ENCODE results near the gene BPI. TPM values are rescaled to one million over a fixed set of nuclear protein-coding genes. Genes with fewer than 3 reads are reported as not detected.
"Not testable (repeated sequence)": the region's sequence is repeated elsewhere in the genome, so short reads cannot be mapped to it uniquely, and the experiment has no call there.

Gene BPI
- total RNA-seq, 1 donor from 2014 or later: 1.0 TPM

DNA sequence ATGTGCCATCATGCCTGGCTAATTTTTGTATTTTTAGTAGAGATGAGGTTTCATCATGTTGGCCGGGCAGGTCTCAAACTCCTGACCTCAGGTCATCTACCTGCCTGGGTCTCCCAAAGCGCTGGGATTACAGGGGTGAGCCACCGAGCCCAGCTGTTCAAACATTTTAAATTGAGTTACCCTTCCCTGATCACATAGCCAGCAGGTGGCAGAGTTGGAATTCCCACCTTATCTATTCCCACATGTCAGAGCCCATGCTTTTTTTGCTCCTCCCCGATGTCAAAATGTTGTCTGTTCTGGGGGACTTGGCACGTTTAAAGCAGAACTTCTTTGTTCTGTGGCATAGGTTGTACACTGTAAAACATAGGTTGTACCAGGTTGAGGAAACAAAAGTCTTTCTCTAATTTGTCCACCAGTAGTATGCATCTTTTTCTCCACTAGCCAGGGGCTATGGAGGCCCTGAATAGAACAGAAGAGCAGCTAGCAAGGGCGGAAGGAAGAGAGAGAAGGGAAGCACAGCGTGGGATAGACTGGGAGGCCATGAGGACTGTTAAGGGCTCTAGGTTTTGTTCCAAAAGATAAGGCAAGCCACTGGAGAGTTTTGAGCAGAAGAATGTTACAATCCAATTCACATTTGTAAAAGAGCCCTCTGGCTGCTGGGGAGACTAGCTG, 35.0 kb downstream of the BPI start:
- H3K36me3 ChIP-seq (ENCODE audit: control insufficient read depth in 3 of 3, insufficient read depth in 3 of 3, low read length in 3 of 3): no peaks in the 10 kb centered on the region
- no peak overlapping the region for H3K4me3 ChIP-seq (ENCODE audit: low read length in 3 of 3)
- H3K27ac ChIP-seq (ENCODE audit: low read depth, low read length): no peak overlapping the region
- peaks cover 3 to 6% (median 4%) of the 10 kb centered on the region in 3 donors for H3K9me3 ChIP-seq (ENCODE audit: control insufficient read depth in 3 of 3, low read length in 3 of 3)
- peaks cover 8 to 9% (median 9%) of the 10 kb centered on the region in 3 donors for H3K4me1 ChIP-seq (ENCODE audit: control insufficient read depth in 3 of 3, insufficient read depth in 3 of 3, low read length in 3 of 3)
- H3K9ac ChIP-seq (ENCODE audit: low read depth in 1 of 3, low read length in 3 of 3): no peak overlapping the region
- peaks cover 4 to 9% (median 5%) of the 10 kb centered on the region in 3 donors for H3K27me3 ChIP-seq (ENCODE audit: control insufficient read depth in 3 of 3, insufficient read depth in 3 of 3, low read length in 3 of 3)

DNA sequence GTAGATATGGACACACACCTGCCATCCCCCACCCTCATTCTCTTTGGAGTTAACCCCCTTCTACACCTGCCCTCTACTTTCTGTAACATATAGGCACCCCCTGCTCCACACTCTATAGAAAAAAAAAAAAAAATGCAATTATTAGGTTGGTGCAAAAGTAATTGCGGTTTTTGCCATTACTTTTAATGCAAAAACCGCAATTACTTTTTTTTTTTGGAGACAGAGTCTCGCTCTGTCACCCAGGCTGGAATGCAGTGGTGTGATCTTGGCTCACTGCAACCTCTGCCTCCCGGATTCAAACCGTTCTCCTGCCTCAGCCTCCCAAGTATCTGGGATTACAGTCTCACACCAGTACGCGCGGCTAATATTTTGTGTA, 35.6 kb downstream of the BPI start:
- not testable (repeated sequence) for H3K9me3 ChIP-seq (ENCODE audit: control insufficient read depth in 3 of 3, low read length in 3 of 3); H3K27ac ChIP-seq (ENCODE audit: low read depth, low read length); H3K9ac ChIP-seq (ENCODE audit: low read depth in 1 of 3, low read length in 3 of 3); H3K27me3 ChIP-seq (ENCODE audit: control insufficient read depth in 3 of 3, insufficient read depth in 3 of 3, low read length in 3 of 3); H3K4me3 ChIP-seq (ENCODE audit: low read length in 3 of 3); H3K36me3 ChIP-seq (ENCODE audit: control insufficient read depth in 3 of 3, insufficient read depth in 3 of 3, low read length in 3 of 3)
- H3K4me1 ChIP-seq (ENCODE audit: control insufficient read depth in 3 of 3, insufficient read depth in 3 of 3, low read length in 3 of 3): peaks cover 10 to 15% (median 14%) of the 10 kb centered on the region in 3 donors

GRCh38 chr20:38339997-38340396, 36.0 kb downstream of the BPI start:
- Histone ChIP-seq H3K4me1 (ENCODE audit: control insufficient read depth in 3 of 3, insufficient read depth in 3 of 3, low read length in 3 of 3) (peaks cover 12 to 19% (median 18%) of the 10 kb centered on the region in 3 donors), H3K4me3 (ENCODE audit: low read length in 3 of 3) (no peak overlapping the region), H3K36me3 (ENCODE audit: control insufficient read depth in 3 of 3, insufficient read depth in 3 of 3, low read length in 3 of 3) (no peaks in the 10 kb centered on the region), H3K9ac (ENCODE audit: low read depth in 1 of 3, low read length in 3 of 3) (no peak overlapping the region), H3K27me3 (ENCODE audit: control insufficient read depth in 3 of 3, insufficient read depth in 3 of 3, low read length in 3 of 3) (peaks cover 4 to 9% (median 5%) of the 10 kb centered on the region in 3 donors), H3K27ac (ENCODE audit: low read depth, low read length) (no peak overlapping the region), H3K9me3 (ENCODE audit: control insufficient read depth in 3 of 3, low read length in 3 of 3) (peaks cover 3 to 6% (median 4%) of the 10 kb centered on the region in 3 donors)

DNA sequence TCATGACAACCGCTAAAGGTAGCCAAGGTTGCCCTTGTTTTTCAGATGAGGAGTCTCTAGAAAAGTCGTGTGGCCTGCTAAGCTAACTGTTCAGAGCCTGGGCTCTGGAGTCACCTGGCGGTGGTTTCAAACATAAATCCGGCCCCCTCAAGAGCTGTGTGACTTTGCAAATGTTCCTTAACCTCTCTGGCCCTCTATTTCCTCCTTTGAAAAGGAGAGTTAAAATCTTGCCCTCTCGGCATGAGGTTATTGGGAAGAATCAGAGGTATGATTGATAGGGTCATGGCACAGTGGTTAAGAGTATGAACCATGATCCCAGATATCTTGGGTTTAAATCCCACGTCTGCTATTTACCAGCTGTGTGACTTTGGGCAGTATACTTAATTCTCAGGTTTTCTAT, 36.7 kb downstream of the BPI start:
- H3K27me3 ChIP-seq (ENCODE audit: control insufficient read depth in 3 of 3, insufficient read depth in 3 of 3, low read length in 3 of 3): peaks cover 0 to 9% (median 5%) of the 10 kb centered on the region in 3 donors
- no peaks in the 10 kb centered on the region for H3K36me3 ChIP-seq (ENCODE audit: control insufficient read depth in 3 of 3, insufficient read depth in 3 of 3, low read length in 3 of 3)
- no peak overlapping the region for H3K9ac ChIP-seq (ENCODE audit: low read depth in 1 of 3, low read length in 3 of 3)
- peaks cover 19 to 23% (median 21%) of the 10 kb centered on the region in 3 donors for H3K4me1 ChIP-seq (ENCODE audit: control insufficient read depth in 3 of 3, insufficient read depth in 3 of 3, low read length in 3 of 3)
- no peak overlapping the region for H3K27ac ChIP-seq (ENCODE audit: low read depth, low read length)
- no peak overlapping the region for H3K4me3 ChIP-seq (ENCODE audit: low read length in 3 of 3)
- peaks cover 3 to 6% (median 4%) of the 10 kb centered on the region in 3 donors for H3K9me3 ChIP-seq (ENCODE audit: control insufficient read depth in 3 of 3, low read length in 3 of 3)

- Histone ChIP-seq H3K9ac (ENCODE audit: low read depth in 1 of 3, low read length in 3 of 3) (no peak overlapping the region), H3K36me3 (ENCODE audit: control insufficient read depth in 3 of 3, insufficient read depth in 3 of 3, low read length in 3 of 3) (no peaks in the 10 kb centered on the region), H3K27me3 (ENCODE audit: control insufficient read depth in 3 of 3, insufficient read depth in 3 of 3, low read length in 3 of 3) (peaks cover 0 to 6% (median 5%) of the 10 kb centered on the region in 3 donors), H3K9me3 (ENCODE audit: control insufficient read depth in 3 of 3, low read length in 3 of 3) (peaks cover 3 to 6% (median 4%) of the 10 kb centered on the region in 3 donors), H3K4me1 (ENCODE audit: control insufficient read depth in 3 of 3, insufficient read depth in 3 of 3, low read length in 3 of 3) (peaks cover 27 to 32% (median 31%) of the 10 kb centered on the region in 3 donors), H3K4me3 (ENCODE audit: low read length in 3 of 3) (no peak overlapping the region), H3K27ac (ENCODE audit: low read depth, low read length) (no peak overlapping the region)
Measured at GRCh38 chr20:38342216-38342615, 38.3 kb downstream of the BPI start.

DNA sequence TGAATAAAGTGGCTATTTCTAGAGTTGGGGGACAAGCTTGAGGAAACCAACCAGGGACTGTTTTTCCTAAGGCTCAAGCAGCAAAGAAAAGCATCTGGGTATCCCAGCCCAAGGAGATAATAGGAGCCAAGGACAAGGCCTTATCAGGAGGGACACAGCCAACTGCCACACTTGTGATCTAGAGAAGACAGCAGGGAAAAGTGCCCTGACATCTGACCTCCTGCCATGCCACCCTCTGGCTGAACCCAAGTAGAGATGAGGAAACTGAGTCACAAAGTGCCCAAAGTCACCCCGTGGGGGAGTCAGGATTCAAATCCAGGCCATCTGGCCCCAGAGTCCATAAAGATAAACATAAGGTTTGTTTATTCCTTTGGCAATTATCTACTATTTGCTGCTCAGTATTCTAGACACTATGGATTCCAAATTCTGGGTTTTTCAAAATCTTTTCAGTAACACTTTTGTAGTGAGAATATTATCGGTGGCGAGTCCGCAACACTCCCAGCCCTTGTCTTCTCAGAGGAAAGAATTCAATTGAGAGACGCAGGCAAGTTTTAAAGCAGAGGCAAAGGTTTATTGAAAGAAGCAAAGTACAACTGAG, 38.9 kb downstream of the BPI start:
- no peaks in the 10 kb centered on the region for H3K36me3 ChIP-seq (ENCODE audit: control insufficient read depth in 3 of 3, insufficient read depth in 3 of 3, low read length in 3 of 3)
- H3K9ac ChIP-seq (ENCODE audit: low read depth in 1 of 3, low read length in 3 of 3): no peak overlapping the region
- no peak overlapping the region for H3K4me3 ChIP-seq (ENCODE audit: low read length in 3 of 3)
- H3K9me3 ChIP-seq (ENCODE audit: control insufficient read depth in 3 of 3, low read length in 3 of 3): peaks cover 0 to 3% (median under 1%) of the 10 kb centered on the region in 3 donors
- peak overlapping the region; percentile 31 for H3K27ac ChIP-seq (ENCODE audit: low read depth, low read length)
- H3K27me3 ChIP-seq (ENCODE audit: control insufficient read depth in 3 of 3, insufficient read depth in 3 of 3, low read length in 3 of 3): peaks cover 0 to 3% (median 2%) of the 10 kb centered on the region in 3 donors
- H3K4me1 ChIP-seq (ENCODE audit: control insufficient read depth in 3 of 3, insufficient read depth in 3 of 3, low read length in 3 of 3): peaks cover 27 to 36% (median 31%) of the 10 kb centered on the region in 3 donors

DNA sequence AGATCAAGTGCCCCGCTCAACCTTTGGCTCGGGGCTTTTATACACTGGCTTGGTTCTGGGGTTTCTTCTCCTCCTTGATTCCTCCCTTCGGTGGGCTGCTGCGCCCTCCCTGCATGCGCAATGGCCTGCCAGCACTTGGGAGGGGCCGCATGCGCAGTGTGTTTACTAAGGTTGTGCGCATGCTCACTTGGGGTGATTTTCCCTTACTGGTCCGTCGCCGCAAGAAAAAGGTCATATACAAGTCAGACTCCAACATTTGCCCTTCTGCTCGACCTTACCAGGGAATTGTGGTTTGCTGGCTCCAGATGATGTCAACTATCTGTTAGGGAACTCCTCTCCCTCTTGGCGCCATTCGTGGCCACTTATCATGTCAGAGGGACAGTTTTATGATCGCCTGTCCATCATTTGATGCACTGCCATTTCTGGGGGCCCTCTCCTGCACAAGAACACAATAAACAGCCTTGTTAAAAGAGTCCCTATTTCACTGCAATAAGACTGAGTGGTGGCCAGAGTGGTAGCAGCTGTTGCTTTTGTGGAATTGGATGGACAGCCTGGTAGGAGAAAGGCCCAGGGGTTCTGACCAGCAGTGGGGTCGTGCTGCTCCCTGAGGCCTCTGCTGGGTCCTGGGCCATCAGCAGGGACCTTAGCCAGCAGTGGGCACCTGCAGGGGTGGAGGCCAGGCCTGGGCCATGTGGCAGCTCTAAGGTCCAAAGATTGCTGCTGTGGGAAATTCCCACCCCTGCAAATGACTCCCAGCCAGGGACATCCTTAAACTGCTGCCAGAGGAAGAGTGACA, 39.6 kb downstream of the BPI start:
- H3K9ac ChIP-seq (ENCODE audit: low read depth in 1 of 3, low read length in 3 of 3): no peak overlapping the region
- H3K36me3 ChIP-seq (ENCODE audit: control insufficient read depth in 3 of 3, insufficient read depth in 3 of 3, low read length in 3 of 3): no peaks in the 10 kb centered on the region
- no peaks in the 10 kb centered on the region for H3K9me3 ChIP-seq (ENCODE audit: control insufficient read depth in 3 of 3, low read length in 3 of 3)
- no peaks in the 10 kb centered on the region for H3K27me3 ChIP-seq (ENCODE audit: control insufficient read depth in 3 of 3, insufficient read depth in 3 of 3, low read length in 3 of 3)
- peak overlapping the region; percentile 85 for H3K27ac ChIP-seq (ENCODE audit: low read depth, low read length)
- peak overlapping the region in 1 of 3 donors; percentile 40 for H3K4me3 ChIP-seq (ENCODE audit: low read length in 3 of 3)
- peaks cover 27 to 38% (median 31%) of the 10 kb centered on the region in 3 donors for H3K4me1 ChIP-seq (ENCODE audit: control insufficient read depth in 3 of 3, insufficient read depth in 3 of 3, low read length in 3 of 3)

DNA sequence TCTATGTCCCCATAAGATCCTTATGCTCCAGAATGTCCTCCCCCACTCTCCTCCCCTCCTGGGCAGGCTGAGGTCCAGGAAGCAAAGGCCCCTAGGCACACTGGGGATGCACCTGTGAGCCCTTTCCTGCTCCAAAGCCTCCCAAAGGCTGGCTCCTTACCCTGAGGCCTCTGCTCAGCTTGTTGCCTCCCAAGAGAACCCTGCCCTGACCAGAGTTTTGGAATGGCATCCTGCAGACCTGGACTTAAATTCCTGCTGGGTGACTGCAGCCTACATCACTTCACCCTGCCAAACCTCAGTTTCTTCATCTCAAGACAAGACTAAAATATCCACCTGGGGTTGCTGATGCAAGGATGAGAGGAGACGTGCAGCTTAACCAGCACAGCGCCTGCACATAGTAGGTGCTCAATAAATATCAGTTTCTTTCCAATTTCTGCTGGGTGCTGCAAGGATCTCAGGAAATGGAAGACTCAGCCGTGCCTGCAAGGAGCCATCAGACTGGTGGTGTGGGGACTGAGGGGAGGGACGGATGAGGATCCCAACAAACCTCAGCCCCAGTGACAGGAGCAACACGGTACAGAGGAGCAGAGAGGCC, 40.2 kb downstream of the BPI start:
- H3K9me3 ChIP-seq (ENCODE audit: control insufficient read depth in 3 of 3, low read length in 3 of 3): no peaks in the 10 kb centered on the region
- peaks cover 27 to 38% (median 34%) of the 10 kb centered on the region in 3 donors for H3K4me1 ChIP-seq (ENCODE audit: control insufficient read depth in 3 of 3, insufficient read depth in 3 of 3, low read length in 3 of 3)
- H3K27ac ChIP-seq (ENCODE audit: low read depth, low read length): peak overlapping the region; percentile 85
- H3K9ac ChIP-seq (ENCODE audit: low read depth in 1 of 3, low read length in 3 of 3): no peak overlapping the region
- no peaks in the 10 kb centered on the region for H3K27me3 ChIP-seq (ENCODE audit: control insufficient read depth in 3 of 3, insufficient read depth in 3 of 3, low read length in 3 of 3)
- H3K36me3 ChIP-seq (ENCODE audit: control insufficient read depth in 3 of 3, insufficient read depth in 3 of 3, low read length in 3 of 3): no peaks in the 10 kb centered on the region
- H3K4me3 ChIP-seq (ENCODE audit: low read length in 3 of 3): no peak overlapping the region

DNA sequence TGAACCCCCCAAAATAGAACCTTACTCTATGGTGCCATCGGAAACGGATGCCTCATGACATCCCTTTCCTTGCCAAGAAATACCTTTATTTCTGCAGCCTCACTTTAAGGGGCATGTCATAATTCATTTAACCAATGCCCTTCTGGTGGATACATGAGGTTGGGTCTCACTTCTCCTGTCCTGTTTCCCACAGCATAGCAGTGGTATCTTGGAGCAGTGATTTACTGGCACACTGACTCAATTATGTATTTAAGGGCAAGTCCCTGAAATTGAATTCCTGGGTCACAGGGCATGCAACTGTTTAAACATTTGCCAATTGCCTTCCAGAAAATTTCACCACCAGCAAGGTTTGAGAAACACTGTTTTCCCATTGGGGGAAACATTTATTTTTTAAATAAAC, 41.7 kb downstream of the BPI start:
- Histone ChIP-seq H3K27ac (ENCODE audit: low read depth, low read length) (peak overlapping the region; percentile 85), H3K4me1 (ENCODE audit: control insufficient read depth in 3 of 3, insufficient read depth in 3 of 3, low read length in 3 of 3) (peaks cover 30 to 41% (median 40%) of the 10 kb centered on the region in 3 donors), H3K27me3 (ENCODE audit: control insufficient read depth in 3 of 3, insufficient read depth in 3 of 3, low read length in 3 of 3) (no peaks in the 10 kb centered on the region), H3K9ac (ENCODE audit: low read depth in 1 of 3, low read length in 3 of 3) (peak overlapping the region in 1 of 3 donors; percentile 79), H3K9me3 (ENCODE audit: control insufficient read depth in 3 of 3, low read length in 3 of 3) (no peaks in the 10 kb centered on the region), H3K4me3 (ENCODE audit: low read length in 3 of 3) (no peak overlapping the region), H3K36me3 (ENCODE audit: control insufficient read depth in 3 of 3, insufficient read depth in 3 of 3, low read length in 3 of 3) (no peaks in the 10 kb centered on the region)

Measured in skeletal muscle tissue (tissue), 4 donors.